ENCODE results near the gene ARAP2.

Gene ARAP2

DNA sequence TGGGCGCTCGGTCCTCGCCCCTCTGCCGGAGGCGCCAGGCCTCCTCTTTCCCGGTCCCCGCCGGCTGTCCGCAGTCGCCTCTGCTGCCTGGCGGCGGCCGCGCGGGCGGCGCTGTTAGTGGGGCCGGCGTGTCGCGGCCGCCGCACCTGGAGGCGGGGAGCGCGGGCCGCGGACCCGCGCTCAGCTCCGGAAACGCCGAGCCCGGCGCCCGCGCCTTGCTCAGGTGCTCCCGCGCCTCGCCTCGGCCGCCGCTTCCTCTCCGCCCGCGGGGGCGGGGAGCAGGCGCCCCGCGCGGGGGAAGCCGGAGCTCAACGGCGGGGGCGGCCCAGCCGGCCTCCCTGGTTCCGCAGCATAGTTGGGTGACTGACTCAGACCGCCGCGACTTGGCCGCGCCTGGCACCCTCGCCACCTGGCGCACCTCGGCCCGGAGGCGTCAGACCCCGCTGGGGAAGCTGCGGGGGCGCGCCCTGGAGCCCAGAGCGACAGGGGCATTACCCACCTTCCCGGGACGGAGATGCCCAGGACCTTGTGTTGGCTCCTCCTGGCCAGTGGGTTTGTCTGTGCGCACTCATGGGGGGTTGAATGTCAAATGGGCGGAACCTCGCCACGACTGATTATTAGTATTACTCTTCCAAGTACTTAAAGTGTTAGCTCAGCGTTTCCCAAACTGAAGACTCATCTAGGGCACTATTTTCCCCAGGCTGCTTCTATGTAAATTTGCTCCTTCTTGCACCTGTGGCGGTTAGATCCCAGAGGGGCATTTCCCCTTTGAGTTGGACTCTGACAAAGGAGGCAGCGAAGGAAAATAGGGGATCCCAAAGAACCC is at the start of gene ARAP2 (continued):
- no peak for TF ChIP-seq ZNF239 (tag by site-specific recombination; IDR thresholded peaks at IDR 0.05)
- TF ChIP-seq KLF9 (tag by site-specific recombination; IDR thresholded peaks at IDR 0.05; ENCODE audit: low read depth), result 0 out of 2 replicates have a peak, but pooled peaks have one; percentile 26
- TF ChIP-seq SETDB1 (IDR thresholded peaks at IDR 0.05; ENCODE audit: insufficient read length, low read length), result no peak
- TF ChIP-seq ZNF133 (tag by site-specific recombination; IDR thresholded peaks at IDR 0.05), result no peak
- TF ChIP-seq, protein P1, sequence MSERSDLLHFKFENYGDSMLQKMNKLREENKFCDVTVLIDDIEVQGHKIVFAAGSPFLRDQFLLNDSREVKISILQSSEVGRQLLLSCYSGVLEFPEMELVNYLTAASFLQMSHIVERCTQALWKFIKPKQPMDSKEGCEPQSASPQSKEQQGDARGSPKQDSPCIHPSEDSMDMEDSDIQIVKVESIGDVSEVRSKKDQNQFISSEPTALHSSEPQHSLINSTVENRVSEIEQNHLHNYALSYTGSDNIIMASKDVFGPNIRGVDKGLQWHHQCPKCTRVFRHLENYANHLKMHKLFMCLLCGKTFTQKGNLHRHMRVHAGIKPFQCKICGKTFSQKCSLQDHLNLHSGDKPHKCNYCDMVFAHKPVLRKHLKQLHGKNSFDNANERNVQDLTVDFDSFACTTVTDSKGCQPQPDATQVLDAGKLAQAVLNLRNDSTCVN (tag by site-specific recombination; optimal IDR thresholded peaks at IDR 0.05), result peak; percentile 74
- TF ChIP-seq ZNF175 (tag by site-specific recombination; IDR thresholded peaks at IDR 0.05), result no peak
- TF ChIP-seq, protein P2, sequence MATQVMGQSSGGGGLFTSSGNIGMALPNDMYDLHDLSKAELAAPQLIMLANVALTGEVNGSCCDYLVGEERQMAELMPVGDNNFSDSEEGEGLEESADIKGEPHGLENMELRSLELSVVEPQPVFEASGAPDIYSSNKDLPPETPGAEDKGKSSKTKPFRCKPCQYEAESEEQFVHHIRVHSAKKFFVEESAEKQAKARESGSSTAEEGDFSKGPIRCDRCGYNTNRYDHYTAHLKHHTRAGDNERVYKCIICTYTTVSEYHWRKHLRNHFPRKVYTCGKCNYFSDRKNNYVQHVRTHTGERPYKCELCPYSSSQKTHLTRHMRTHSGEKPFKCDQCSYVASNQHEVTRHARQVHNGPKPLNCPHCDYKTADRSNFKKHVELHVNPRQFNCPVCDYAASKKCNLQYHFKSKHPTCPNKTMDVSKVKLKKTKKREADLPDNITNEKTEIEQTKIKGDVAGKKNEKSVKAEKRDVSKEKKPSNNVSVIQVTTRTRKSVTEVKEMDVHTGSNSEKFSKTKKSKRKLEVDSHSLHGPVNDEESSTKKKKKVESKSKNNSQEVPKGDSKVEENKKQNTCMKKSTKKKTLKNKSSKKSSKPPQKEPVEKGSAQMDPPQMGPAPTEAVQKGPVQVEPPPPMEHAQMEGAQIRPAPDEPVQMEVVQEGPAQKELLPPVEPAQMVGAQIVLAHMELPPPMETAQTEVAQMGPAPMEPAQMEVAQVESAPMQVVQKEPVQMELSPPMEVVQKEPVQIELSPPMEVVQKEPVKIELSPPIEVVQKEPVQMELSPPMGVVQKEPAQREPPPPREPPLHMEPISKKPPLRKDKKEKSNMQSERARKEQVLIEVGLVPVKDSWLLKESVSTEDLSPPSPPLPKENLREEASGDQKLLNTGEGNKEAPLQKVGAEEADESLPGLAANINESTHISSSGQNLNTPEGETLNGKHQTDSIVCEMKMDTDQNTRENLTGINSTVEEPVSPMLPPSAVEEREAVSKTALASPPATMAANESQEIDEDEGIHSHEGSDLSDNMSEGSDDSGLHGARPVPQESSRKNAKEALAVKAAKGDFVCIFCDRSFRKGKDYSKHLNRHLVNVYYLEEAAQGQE (tag by site-specific recombination; IDR thresholded peaks at IDR 0.05), result no peak
- peak; percentile 22; the same call in 1 of the 2 replicates for TF ChIP-seq SCRT2 (tag by site-specific recombination; IDR thresholded peaks at IDR 0.05)
- no peak for TF ChIP-seq ZNF544 (tag by site-specific recombination; IDR thresholded peaks at IDR 0.05)
- TF ChIP-seq ZBTB20 (tag by site-specific recombination; IDR thresholded peaks at IDR 0.05), result peak; percentile 88
- no peak for TF ChIP-seq ZNF830 (tag by site-specific recombination; IDR thresholded peaks at IDR 0.05; ENCODE audit: low read depth)
- no peak for TF ChIP-seq ZNF311 (tag by site-specific recombination; IDR thresholded peaks at IDR 0.05; ENCODE audit: borderline replicate concordance)
- no peak for TF ChIP-seq ZNF202 (tag by site-specific recombination; IDR thresholded peaks at IDR 0.05; ENCODE audit: borderline replicate concordance)

DNA sequence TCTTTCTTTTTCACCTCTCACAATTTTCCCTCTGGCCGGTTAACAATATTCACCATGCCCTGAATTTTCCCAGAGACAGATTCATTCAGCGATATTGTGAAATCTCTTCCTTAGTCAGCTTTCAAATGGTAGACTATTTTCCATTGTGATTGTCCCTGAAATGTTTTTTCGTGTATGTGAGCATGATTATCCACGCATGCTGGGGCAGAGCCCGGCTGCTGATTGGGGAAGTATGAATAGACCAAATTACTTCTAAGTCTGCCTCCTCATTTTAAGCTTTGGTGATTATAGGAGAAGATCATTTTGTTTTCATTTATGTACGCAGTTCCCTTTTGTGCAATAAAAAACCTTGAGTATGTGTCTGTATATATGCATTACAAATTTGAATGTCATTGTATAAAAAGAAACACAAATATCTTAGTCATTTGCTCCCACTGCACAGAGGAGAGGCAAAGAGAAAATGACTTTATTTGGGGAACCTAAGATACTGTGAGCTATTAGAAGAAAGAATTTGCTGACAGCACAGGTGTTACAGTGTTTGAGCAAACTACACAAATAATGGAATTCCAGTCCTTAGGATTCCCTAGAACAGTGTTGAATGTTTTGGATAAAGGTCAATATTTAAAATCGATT is 48.4 kb upstream of the ARAP2 start:
- no peak overlapping the region for H3K27ac ChIP-seq (ENCODE audit: extremely low read depth, low read depth, low read length)
- CTCF ChIA-PET, result no interaction called here
- TF ChIP-seq ZNF777 (tag by site-specific recombination; IDR thresholded peaks at IDR 0.05; ENCODE audit: borderline replicate concordance), result no peak
- H3K4me3 ChIP-seq (ENCODE audit: low read depth, low read length), result no peak overlapping the region
- no peaks in the 10 kb centered on the region for H3K9me3 ChIP-seq (ENCODE audit: control insufficient read depth, insufficient read depth, low read depth, low read length)
- POLR2A ChIA-PET, result no interaction called here
- H3K4me1 ChIP-seq (ENCODE audit: control insufficient read depth, insufficient read depth, low read length), result no peaks in the 10 kb centered on the region
- no peaks in the 10 kb centered on the region for H3K36me3 ChIP-seq (ENCODE audit: control insufficient read depth in 2 of 2, insufficient read depth in 1 of 2, low read length in 2 of 2)

DNA sequence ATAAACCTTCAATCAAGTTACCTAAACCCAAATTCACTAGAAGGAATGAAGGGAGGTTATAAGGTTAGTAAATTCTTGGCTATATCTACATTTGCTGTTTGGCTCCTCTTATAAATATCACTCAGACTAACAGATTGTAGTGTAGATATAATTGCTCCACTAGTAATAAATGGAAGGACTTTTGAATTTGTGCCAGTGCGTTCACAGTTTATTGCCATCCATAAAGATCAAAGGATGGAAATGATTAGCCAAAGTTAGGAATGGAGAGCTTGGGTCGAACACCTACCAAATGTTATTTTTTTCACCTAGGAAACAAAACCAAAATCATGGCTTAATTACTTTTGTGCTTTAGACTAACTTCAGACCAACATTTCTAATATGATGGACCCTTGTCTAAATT is 46.3 kb upstream of the ARAP2 start:
- POLR2A ChIA-PET, result no interaction called here
- TF ChIP-seq ZNF555 (tag by site-specific recombination; conservative IDR thresholded peaks at IDR 0.05) (no peak), ZNF132 (tag by site-specific recombination; IDR thresholded peaks at IDR 0.05; ENCODE audit: borderline replicate concordance) (no peak), ZNF155 (tag by site-specific recombination; IDR thresholded peaks at IDR 0.05) (no peak), TCF7L2 (IDR thresholded peaks at IDR 0.05; ENCODE audit: borderline replicate concordance, low read depth, low read length) (peak; percentile 34; the same call in 1 of the 2 replicates), ZNF660 (tag by site-specific recombination; IDR thresholded peaks at IDR 0.05) (no peak), ZNF391 (tag by site-specific recombination; IDR thresholded peaks at IDR 0.05; ENCODE audit: borderline replicate concordance, low read depth) (no peak), ZBTB48 (tag by site-specific recombination; IDR thresholded peaks at IDR 0.05) (no peak), ZBTB1 (tag by site-specific recombination; IDR thresholded peaks at IDR 0.05) (no peak), ZNF629 (tag by site-specific recombination; IDR thresholded peaks at IDR 0.05) (no peak)
- TF ChIP-seq, protein P3, sequence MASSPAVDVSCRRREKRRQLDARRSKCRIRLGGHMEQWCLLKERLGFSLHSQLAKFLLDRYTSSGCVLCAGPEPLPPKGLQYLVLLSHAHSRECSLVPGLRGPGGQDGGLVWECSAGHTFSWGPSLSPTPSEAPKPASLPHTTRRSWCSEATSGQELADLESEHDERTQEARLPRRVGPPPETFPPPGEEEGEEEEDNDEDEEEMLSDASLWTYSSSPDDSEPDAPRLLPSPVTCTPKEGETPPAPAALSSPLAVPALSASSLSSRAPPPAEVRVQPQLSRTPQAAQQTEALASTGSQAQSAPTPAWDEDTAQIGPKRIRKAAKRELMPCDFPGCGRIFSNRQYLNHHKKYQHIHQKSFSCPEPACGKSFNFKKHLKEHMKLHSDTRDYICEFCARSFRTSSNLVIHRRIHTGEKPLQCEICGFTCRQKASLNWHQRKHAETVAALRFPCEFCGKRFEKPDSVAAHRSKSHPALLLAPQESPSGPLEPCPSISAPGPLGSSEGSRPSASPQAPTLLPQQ (tag by site-specific recombination; IDR thresholded peaks at IDR 0.05), result no peak
- TF ChIP-seq, protein P4, sequence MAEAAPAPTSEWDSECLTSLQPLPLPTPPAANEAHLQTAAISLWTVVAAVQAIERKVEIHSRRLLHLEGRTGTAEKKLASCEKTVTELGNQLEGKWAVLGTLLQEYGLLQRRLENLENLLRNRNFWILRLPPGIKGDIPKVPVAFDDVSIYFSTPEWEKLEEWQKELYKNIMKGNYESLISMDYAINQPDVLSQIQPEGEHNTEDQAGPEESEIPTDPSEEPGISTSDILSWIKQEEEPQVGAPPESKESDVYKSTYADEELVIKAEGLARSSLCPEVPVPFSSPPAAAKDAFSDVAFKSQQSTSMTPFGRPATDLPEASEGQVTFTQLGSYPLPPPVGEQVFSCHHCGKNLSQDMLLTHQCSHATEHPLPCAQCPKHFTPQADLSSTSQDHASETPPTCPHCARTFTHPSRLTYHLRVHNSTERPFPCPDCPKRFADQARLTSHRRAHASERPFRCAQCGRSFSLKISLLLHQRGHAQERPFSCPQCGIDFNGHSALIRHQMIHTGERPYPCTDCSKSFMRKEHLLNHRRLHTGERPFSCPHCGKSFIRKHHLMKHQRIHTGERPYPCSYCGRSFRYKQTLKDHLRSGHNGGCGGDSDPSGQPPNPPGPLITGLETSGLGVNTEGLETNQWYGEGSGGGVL (tag by site-specific recombination; IDR thresholded peaks at IDR 0.05), result no peak

More for the DNA sequence above, 46.3 kb upstream of the ARAP2 start:
- Histone ChIP-seq H3K4me1 (ENCODE audit: control insufficient read depth, insufficient read depth, low read length) (no peaks in the 10 kb centered on the region), H3K36me3 (ENCODE audit: control insufficient read depth in 2 of 2, insufficient read depth in 1 of 2, low read length in 2 of 2) (no peaks in the 10 kb centered on the region), H3K4me3 (ENCODE audit: low read depth, low read length) (no peak overlapping the region), H3K9me3 (ENCODE audit: control insufficient read depth, insufficient read depth, low read depth, low read length) (no peaks in the 10 kb centered on the region), H3K27ac (ENCODE audit: extremely low read depth, low read depth, low read length) (no peak overlapping the region)
- CTCF ChIA-PET, result no interaction called here

All from HEK293 (cell line).